Transverse colon (tissue), 4 donors: ENCODE results near the gene KAT2B.

Experiments
- CTCF ChIP-seq, 5 experiments: fragments of 200-600 bp in 3 of 5; fragments of 450-650 bp in 2 of 5; sonication (generic) in 3 of 5; IDR thresholded peaks; 1 replicate in 2 of 5; 2 replicates in 3 of 5; pipeline ENCODE4 v1.5.1; 2016 to 2017; ENCODE audit warnings: antibody characterized with exemption in 5 of 5, inconsistent platforms in 3 of 5, mild to moderate bottlenecking in 2 of 5, moderate library complexity in 1 of 5
- POLR2A ChIP-seq: fragments of 450-650 bp; IDR thresholded peaks from one replicate; pipeline ENCODE4 v1.6.1; 2016; ENCODE audit warnings: antibody characterized with exemption, mild to moderate bottlenecking, moderate library complexity
- POLR2AphosphoS5 ChIP-seq, 3 donors: sonication (generic); formaldehyde crosslinking; IDR thresholded peaks; one replicate each; pipeline ENCODE4 v1.6.1; 2016; ENCODE audit warnings: antibody characterized with exemption in 3 of 3

GRCh38 chr3:20083953-20084352 is 43.7 kb downstream of the KAT2B start:
- no peak for TF ChIP-seq CTCF (IDR thresholded peaks at IDR 0.05)
- TF ChIP-seq POLR2AphosphoS5 (IDR thresholded peaks at IDR 0.05): no peak
- TF ChIP-seq POLR2A: no peak
